ENCODE data around the gene ABCC3. TPM values are rescaled to one million over a fixed set of nuclear protein-coding genes. Genes with fewer than 3 reads are reported as not detected.

ABCC3 gene
- total RNA-seq, 1 donor from 2014 or later = 0.67 TPM

DNA sequence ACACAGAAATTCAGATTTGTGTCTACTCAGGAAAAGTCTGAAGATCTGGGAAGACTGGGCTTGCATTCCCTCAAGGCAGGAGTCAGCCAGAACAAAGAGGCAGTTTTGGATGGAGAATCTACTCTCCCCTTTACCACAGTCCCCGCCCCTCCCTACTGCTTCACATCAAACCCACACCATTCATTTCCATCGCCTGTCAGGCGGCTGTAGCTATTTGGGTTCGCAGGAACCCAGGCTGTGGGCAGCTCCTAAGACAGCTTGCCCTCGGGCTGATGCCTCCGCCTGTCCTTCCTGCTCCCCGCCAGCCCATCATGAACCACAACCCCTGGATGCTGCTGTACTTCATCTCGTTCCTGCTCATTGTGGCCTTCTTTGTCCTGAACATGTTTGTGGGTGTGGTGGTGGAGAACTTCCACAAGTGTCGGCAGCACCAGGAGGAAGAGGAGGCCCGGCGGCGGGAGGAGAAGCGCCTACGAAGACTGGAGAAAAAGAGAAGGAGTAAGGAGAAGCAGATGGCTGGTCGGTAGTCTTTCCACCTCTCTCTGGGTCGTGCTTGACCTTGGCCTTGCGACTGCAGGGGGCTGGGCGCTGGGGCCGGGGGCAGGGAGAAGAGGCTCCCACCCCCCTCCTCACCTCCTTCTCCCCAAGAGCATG lies 27.0 kb upstream of the ABCC3 start:
- no peak overlapping the region for H3K27ac Mint-ChIP-seq (ENCODE audit: unreplicated experiment)
- no peaks in the 10 kb centered on the region for H3K9me3 Mint-ChIP-seq (ENCODE audit: unreplicated experiment)
- H3K4me3 Mint-ChIP-seq (ENCODE audit: unreplicated experiment) = no peak overlapping the region
- no peaks in the 10 kb centered on the region for H3K4me1 Mint-ChIP-seq (ENCODE audit: unreplicated experiment)
- TF ChIP-seq CTCF (IDR thresholded peaks at IDR 0.05; ENCODE audit: unreplicated experiment) = no peak
- peaks cover 5% of the 10 kb centered on the region for H3K27me3 Mint-ChIP-seq (ENCODE audit: unreplicated experiment)
- DNase-seq (ENCODE audit: low spot score) = no peak
- H3K36me3 Mint-ChIP-seq (ENCODE audit: low read depth, unreplicated experiment) = peaks cover 4% of the 10 kb centered on the region

- Mint-ChIP-seq H3K27ac (ENCODE audit: unreplicated experiment) (no peak overlapping the region), H3K27me3 (ENCODE audit: unreplicated experiment) (peaks cover 5% of the 10 kb centered on the region), H3K9me3 (ENCODE audit: unreplicated experiment) (no peaks in the 10 kb centered on the region), H3K4me3 (ENCODE audit: unreplicated experiment) (no peak overlapping the region), H3K4me1 (ENCODE audit: unreplicated experiment) (no peaks in the 10 kb centered on the region), H3K36me3 (ENCODE audit: low read depth, unreplicated experiment) (peaks cover 4% of the 10 kb centered on the region)
- DNase-seq (ENCODE audit: low spot score) = no peak
- TF ChIP-seq CTCF (IDR thresholded peaks at IDR 0.05; ENCODE audit: unreplicated experiment) = no peak
Measured at GRCh38 chr17:50608700-50609379, 25.8 kb upstream of the ABCC3 start.

DNA sequence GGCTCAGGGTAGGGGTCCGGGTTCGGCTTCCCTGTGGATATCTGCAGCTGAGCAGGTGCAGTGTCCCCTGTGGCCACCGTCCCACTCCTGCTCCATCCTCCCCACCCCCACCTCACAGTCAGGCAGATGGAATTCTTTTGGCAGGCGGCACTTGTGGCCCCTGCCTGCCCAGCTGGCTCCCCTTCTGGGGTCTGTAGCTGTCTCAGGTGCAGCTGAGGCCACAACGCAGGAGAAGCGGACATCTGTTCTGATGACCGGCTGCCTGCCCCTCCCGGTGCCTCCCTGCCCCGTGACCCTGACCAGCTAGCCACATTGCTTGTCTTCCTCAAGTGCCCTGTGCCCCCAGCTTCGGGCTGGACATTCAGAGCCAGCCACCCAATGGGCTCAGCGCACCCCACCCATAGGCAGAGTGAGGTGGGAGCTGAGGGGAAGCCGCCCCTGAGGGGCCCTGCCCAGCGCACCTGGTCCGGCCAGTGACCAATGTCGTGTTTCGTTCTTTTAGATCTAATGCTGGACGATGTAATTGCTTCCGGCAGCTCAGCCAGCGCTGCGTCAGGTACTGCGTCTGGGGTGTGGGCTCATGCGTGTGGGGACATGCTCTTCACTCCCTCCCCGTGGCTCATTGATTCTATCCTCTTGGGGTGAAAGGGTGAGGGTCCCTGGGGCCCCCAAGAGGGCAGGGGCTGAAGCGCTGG lies 25.2 kb upstream of the ABCC3 start:
- H3K27ac Mint-ChIP-seq (ENCODE audit: unreplicated experiment) = no peak overlapping the region
- TF ChIP-seq CTCF (IDR thresholded peaks at IDR 0.05; ENCODE audit: unreplicated experiment) = no peak
- H3K4me3 Mint-ChIP-seq (ENCODE audit: unreplicated experiment) = no peak overlapping the region
- H3K27me3 Mint-ChIP-seq (ENCODE audit: unreplicated experiment) = peaks cover 7% of the 10 kb centered on the region
- peaks cover 3% of the 10 kb centered on the region for H3K4me1 Mint-ChIP-seq (ENCODE audit: unreplicated experiment)
- H3K36me3 Mint-ChIP-seq (ENCODE audit: low read depth, unreplicated experiment) = peaks cover 4% of the 10 kb centered on the region
- H3K9me3 Mint-ChIP-seq (ENCODE audit: unreplicated experiment) = no peaks in the 10 kb centered on the region
- no peak for DNase-seq (ENCODE audit: low spot score)

DNA sequence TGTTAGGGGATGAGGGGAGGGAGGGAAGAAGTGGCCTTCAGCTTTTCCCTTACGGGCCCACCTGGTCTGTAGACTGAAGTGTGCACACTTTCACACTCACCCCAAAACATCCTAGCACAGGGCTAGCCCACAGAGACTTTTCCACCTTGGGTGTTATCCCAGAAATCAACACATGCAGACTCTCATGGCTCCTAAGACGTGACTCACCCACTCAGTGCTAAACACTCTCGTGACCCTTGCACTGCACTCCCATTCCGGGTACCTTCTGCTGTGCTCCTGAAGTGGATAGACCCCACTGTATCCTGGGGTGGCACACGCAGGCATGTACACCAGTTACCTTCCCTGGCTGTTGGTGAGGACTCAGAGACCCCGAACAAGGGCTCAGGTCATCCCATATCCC lies 23.0 kb upstream of the ABCC3 start:
- DNase-seq (ENCODE audit: low spot score) = no peak
- no peak for TF ChIP-seq CTCF (IDR thresholded peaks at IDR 0.05; ENCODE audit: unreplicated experiment)
- Mint-ChIP-seq H3K36me3 (ENCODE audit: low read depth, unreplicated experiment) (peaks cover 4% of the 10 kb centered on the region), H3K4me1 (ENCODE audit: unreplicated experiment) (peaks cover 3% of the 10 kb centered on the region), H3K27ac (ENCODE audit: unreplicated experiment) (no peak overlapping the region), H3K4me3 (ENCODE audit: unreplicated experiment) (no peak overlapping the region), H3K27me3 (ENCODE audit: unreplicated experiment) (peaks cover 5% of the 10 kb centered on the region), H3K9me3 (ENCODE audit: unreplicated experiment) (no peaks in the 10 kb centered on the region)

GRCh38 chr17:50612281-50612680 lies 22.4 kb upstream of the ABCC3 start:
- H3K36me3 Mint-ChIP-seq (ENCODE audit: low read depth, unreplicated experiment) = no peaks in the 10 kb centered on the region
- no peak for DNase-seq (ENCODE audit: low spot score)
- H3K4me3 Mint-ChIP-seq (ENCODE audit: unreplicated experiment) = no peak overlapping the region
- TF ChIP-seq CTCF (IDR thresholded peaks at IDR 0.05; ENCODE audit: unreplicated experiment) = no peak
- H3K4me1 Mint-ChIP-seq (ENCODE audit: unreplicated experiment) = peaks cover 3% of the 10 kb centered on the region
- no peaks in the 10 kb centered on the region for H3K9me3 Mint-ChIP-seq (ENCODE audit: unreplicated experiment)
- no peak overlapping the region for H3K27ac Mint-ChIP-seq (ENCODE audit: unreplicated experiment)
- H3K27me3 Mint-ChIP-seq (ENCODE audit: unreplicated experiment) = peaks cover 5% of the 10 kb centered on the region
